Endodermal cell (in vitro differentiated cells): ENCODE data around the gene ZHX3. TPM values are rescaled to one million over a fixed set of nuclear protein-coding genes. Genes with fewer than 3 reads are reported as not detected.
A peak's percentile ranks its signal among the peaks of the same experiment; 100 is the strongest.

Source experiments
- DNase-seq: peaks from one replicate; pipeline ENCODE4 v3.0.0-alpha.2; 2017
- H3K27ac ChIP-seq: 2 replicates; pipeline ENCODE4 v1.5.1; 2013; ENCODE audit warnings: mild to moderate bottlenecking, low read depth, low read length, moderate library complexity
- H3K27me3 ChIP-seq: 2 replicates; pipeline ENCODE4 v1.6.1; 2013; ENCODE audit warnings: mild to moderate bottlenecking, low read length, moderate library complexity; ENCODE audit not compliant: insufficient read depth, control insufficient read depth, poor library complexity, severe bottlenecking
- H3K36me3 ChIP-seq: 2 replicates; pipeline ENCODE4 v1.7.0; 2013; ENCODE audit warnings: mild to moderate bottlenecking, low read length, moderate library complexity; ENCODE audit not compliant: control insufficient read depth, insufficient read depth
- H3K4me1 ChIP-seq: one replicate; pipeline ENCODE4 v1.7.0; 2013; ENCODE audit warnings: low read length; ENCODE audit not compliant: control insufficient read depth, insufficient read depth
- H3K4me3 ChIP-seq: 2 replicates; pipeline ENCODE4 v1.5.1; 2013; ENCODE audit warnings: mild to moderate bottlenecking, low read length, moderate library complexity
- H3K9ac ChIP-seq: 2 replicates; pipeline ENCODE4 v1.6.1; 2013; ENCODE audit warnings: mild to moderate bottlenecking, low read length, moderate library complexity; ENCODE audit not compliant: poor library complexity, severe bottlenecking; ENCODE audit errors: extremely low read depth
- H3K9me3 ChIP-seq: 2 replicates; pipeline ENCODE4 v1.6.1; 2013; ENCODE audit warnings: mild to moderate bottlenecking, low read length, moderate library complexity; ENCODE audit not compliant: control insufficient read depth
- H3K27ac Mint-ChIP-seq: 2 replicates; pipeline ENCODE4 v1.8.0; 2020; ENCODE audit warnings: mixed read lengths
- H3K27me3 Mint-ChIP-seq: 2 replicates; pipeline ENCODE4 v1.8.0; 2021; ENCODE audit warnings: mild to moderate bottlenecking, mixed read lengths; ENCODE audit not compliant: insufficient read depth
- H3K36me3 Mint-ChIP-seq: 2 replicates; pipeline ENCODE4 v1.8.0; 2020; ENCODE audit warnings: low read depth, mixed read lengths
- H3K4me1 Mint-ChIP-seq: 2 replicates; pipeline ENCODE4 v1.8.0; 2020; ENCODE audit warnings: mixed read lengths
- H3K4me3 Mint-ChIP-seq: 2 replicates; pipeline ENCODE4 v1.8.0; 2020; ENCODE audit warnings: mild to moderate bottlenecking, moderate library complexity, mixed read lengths
- H3K9me3 Mint-ChIP-seq: 2 replicates; pipeline ENCODE4 v1.8.0; 2020; ENCODE audit warnings: mild to moderate bottlenecking, mixed read lengths
- CTCF ChIP-seq: fragments of 200-600 bp; sonication (generic); conservative IDR thresholded peaks from 2 replicates; pipeline ENCODE4 v1.5.0; 2021; ENCODE audit warnings: antibody characterized with exemption, mild to moderate bottlenecking
- WGBS, 2 experiments: methylation state at CpG; one replicate each; pipeline versions ENCODE4 v1.1.5 to v1.1.7; 2013; ENCODE audit warnings: missing lambda C conversion rate in 2 of 2, mixed read lengths in 1 of 2; ENCODE audit not compliant: insufficient coverage in 1 of 2, insufficient read length in 1 of 2; 5-methylcytosine and 5-hydroxymethylcytosine counted together
- total RNA-seq, 2 donors: library from RNA; stranded (reverse); fragmentation: NEBNext Ultra II Directional in 1 of 2; extraction: Animal tissue kit (Norgen Biotek cat#: 25700) in 1 of 2; gene quantifications; 2 replicates in 1 of 2; 3 replicates in 1 of 2; pipeline ENCODE4 v1.2.1, GENCODE V29; 2021

The ZHX3 gene
- total RNA-seq, 2 donors from 2014 or later, result 5.4 to 5.5 TPM

- peaks cover 42% of the 10 kb centered on the region for H3K4me1 Mint-ChIP-seq
- DNase-seq, result no peak
- peak overlapping the region; percentile 92 for H3K4me3 Mint-ChIP-seq
- no peaks in the 10 kb centered on the region for H3K9me3 Mint-ChIP-seq
- Histone ChIP-seq H3K4me3 (peak overlapping the region; percentile 76), H3K27ac (peak overlapping the region; percentile 97), H3K9ac (peak overlapping the region; percentile 84), H3K4me1 (peaks cover 11% of the 10 kb centered on the region), H3K27me3 (no peaks in the 10 kb centered on the region), H3K9me3 (no peaks in the 10 kb centered on the region), H3K36me3 (peaks cover 4% of the 10 kb centered on the region)
- peaks cover 4% of the 10 kb centered on the region for H3K36me3 Mint-ChIP-seq
- no peaks in the 10 kb centered on the region for H3K27me3 Mint-ChIP-seq
- WGBS, 2 experiments, result 48 to 52% methylated on average over 17 to 23 of the region's 23 CpGs
- TF ChIP-seq CTCF, result no peak
- peak overlapping the region; percentile 84 for H3K27ac Mint-ChIP-seq
These were observed 181.4 kb downstream of the ZHX3 start for GRCh38 chr20:41135888-41136679.

- no peaks in the 10 kb centered on the region for H3K9me3 Mint-ChIP-seq
- peak; percentile 90 for DNase-seq
- no peak overlapping the region for H3K27ac ChIP-seq
- no peaks in the 10 kb centered on the region for H3K27me3 ChIP-seq
- H3K9me3 ChIP-seq, result no peaks in the 10 kb centered on the region
- H3K9ac ChIP-seq, result no peak overlapping the region
- H3K4me1 ChIP-seq, result peaks cover 10% of the 10 kb centered on the region
- peak; percentile 97 for TF ChIP-seq CTCF
- no peak overlapping the region for H3K4me3 ChIP-seq
- peaks cover 6% of the 10 kb centered on the region for H3K36me3 Mint-ChIP-seq
- H3K4me3 Mint-ChIP-seq, result peak overlapping the region; percentile 92
- peaks cover 36% of the 10 kb centered on the region for H3K4me1 Mint-ChIP-seq
- H3K36me3 ChIP-seq, result peaks cover 4% of the 10 kb centered on the region
- no peaks in the 10 kb centered on the region for H3K27me3 Mint-ChIP-seq
- whole genome bisulfite sequencing, 2 experiments, result 32 to 43% methylated on average over 4 to 13 of the region's 13 CpGs
- H3K27ac Mint-ChIP-seq, result peak overlapping the region; percentile 33
These were observed 182.2 kb downstream of the ZHX3 start for GRCh38 chr20:41135187-41135887.

GRCh38 chr20:41134362-41135186 is 183.0 kb downstream of the ZHX3 start:
- TF ChIP-seq CTCF, result no peak
- no peak for DNase-seq
- peaks cover 28% of the 10 kb centered on the region for H3K4me1 Mint-ChIP-seq
- H3K9me3 Mint-ChIP-seq, result no peaks in the 10 kb centered on the region
- peaks cover 9% of the 10 kb centered on the region for H3K36me3 Mint-ChIP-seq
- H3K4me1 ChIP-seq, result peaks cover 6% of the 10 kb centered on the region
- H3K4me3 Mint-ChIP-seq, result no peak overlapping the region
- H3K9ac ChIP-seq, result no peak overlapping the region
- 92% methylated on average over 4 to 9 of the region's 9 CpGs for WGBS, 2 experiments
- no peak overlapping the region for H3K27ac Mint-ChIP-seq
- H3K27me3 ChIP-seq, result no peaks in the 10 kb centered on the region
- H3K27me3 Mint-ChIP-seq, result no peaks in the 10 kb centered on the region
- peaks cover 4% of the 10 kb centered on the region for H3K36me3 ChIP-seq
- no peak overlapping the region for H3K4me3 ChIP-seq
- H3K27ac ChIP-seq, result no peak overlapping the region
- H3K9me3 ChIP-seq, result no peaks in the 10 kb centered on the region
